Measurements from ENCODE around the gene ABCC1. TPM values are rescaled to one million over a fixed set of nuclear protein-coding genes. Genes with fewer than 3 reads are reported as not detected.

ABCC1 gene
- polyA plus RNA-seq, 1 of the 3 experiments (the other 2 are of a cell fraction) = 23.7 TPM

DNA sequence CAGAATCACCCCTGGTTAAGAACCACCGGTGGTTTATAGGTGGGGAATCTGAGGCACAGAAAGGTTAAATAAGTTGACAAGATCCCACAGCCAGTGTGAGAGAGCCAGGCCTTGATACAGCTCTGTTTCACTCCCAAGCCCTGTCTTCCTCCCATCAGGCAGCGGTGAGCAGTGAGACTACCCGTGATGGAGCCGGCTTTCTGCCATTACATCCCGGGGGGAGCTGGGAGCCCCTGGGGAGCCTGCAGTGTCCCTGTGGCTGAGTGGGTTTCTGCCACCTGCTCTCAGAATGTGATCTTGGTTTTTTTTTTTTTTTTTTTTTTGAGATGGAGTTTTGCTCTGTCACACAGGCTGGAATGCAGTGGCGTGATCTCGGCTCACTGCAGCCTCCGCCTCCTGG is 66.4 kb downstream of the ABCC1 start (continued):
- no peak for TF ChIP-seq RAD21 (IDR thresholded peaks at IDR 0.05; ENCODE audit: low read length)

DNA sequence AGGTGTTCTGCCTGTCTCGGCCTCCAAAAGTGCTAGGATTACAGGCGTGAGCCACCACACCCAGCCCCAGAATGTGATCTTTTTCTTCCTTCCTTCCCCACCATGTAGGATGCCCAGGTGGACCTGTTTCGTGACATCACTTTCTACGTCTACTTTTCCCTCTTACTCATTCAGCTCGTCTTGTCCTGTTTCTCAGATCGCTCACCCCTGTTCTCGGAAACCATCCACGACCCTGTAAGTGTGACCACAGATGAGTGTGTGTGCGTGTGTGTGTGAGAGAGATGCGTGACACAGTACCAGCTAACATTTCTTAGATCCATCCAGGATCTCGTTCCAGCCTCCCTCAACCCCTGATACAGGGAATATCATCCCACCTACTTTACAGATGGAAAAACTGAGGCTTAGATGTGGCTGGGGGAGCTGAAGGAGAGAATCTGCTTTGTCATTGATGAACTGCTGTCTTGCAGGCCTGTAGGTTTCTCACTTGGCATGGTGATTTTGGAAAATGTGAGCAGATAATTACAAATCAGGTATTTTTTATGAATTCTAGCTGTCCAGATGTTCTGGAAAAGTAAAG is 67.1 kb downstream of the ABCC1 start:
- Histone ChIP-seq H3F3A (replicated peaks; ENCODE audit: insufficient read depth) (no peaks in the 10 kb centered on the region), H3K27me3 (ENCODE audit: insufficient read depth) (no peaks in the 10 kb centered on the region), H2AFZ (ENCODE audit: low read depth) (no peak overlapping the region), H3K9ac (no peak overlapping the region), H3K4me3 (ENCODE audit: low read depth in 2 of 2, low read length in 1 of 2) (no peak overlapping the region), H3K79me2 (ENCODE audit: insufficient read depth) (no peaks in the 10 kb centered on the region; the same call in 1 of the 2 replicates), H4K20me1 (ENCODE audit: insufficient read depth) (no peaks in the 10 kb centered on the region), H3K4me2 (no peak overlapping the region), H3K9me2 (no peaks in the 10 kb centered on the region), H3K27ac (ENCODE audit: low read depth in 2 of 2, low read length in 1 of 2) (no peak overlapping the region), H3K9me3 (no peaks in the 10 kb centered on the region), H3K36me3 (replicated peaks in 1 of 2; ENCODE audit: control insufficient read depth in 1 of 2, insufficient read depth in 2 of 2, low read length in 1 of 2) (peaks cover 0 to 35% of the 10 kb centered on the region in 2 experiments), H3K4me1 (ENCODE audit: control insufficient read depth in 1 of 2, insufficient read depth in 2 of 2, low read depth in 1 of 2, low read length in 1 of 2) (peaks cover 8 to 16% of the 10 kb centered on the region in 2 experiments; a peak in 3 of 4 replicates)
- ChIA-PET CTCF (no interaction called here), POLR2A (no interaction called here)
- no peak for DNase-seq
- 97% methylated on average over 11 of the region's 11 CpGs for WGBS (ENCODE audit: low lambda C conversion rate)
- TF ChIP-seq FOXM1 (IDR thresholded peaks at IDR 0.05; ENCODE audit: low read depth) (no peak), YY1 (IDR thresholded peaks at IDR 0.05; ENCODE audit: low read depth) (no peak), TEAD4 (IDR thresholded peaks at IDR 0.05; ENCODE audit: borderline replicate concordance, insufficient read depth) (no peak), FOSL2 (IDR thresholded peaks at IDR 0.05; ENCODE audit: borderline replicate concordance, low read depth) (no peak), RCOR1 (IDR thresholded peaks at IDR 0.05; ENCODE audit: low read length) (no peak)
- TF ChIP-seq, protein P1, sequence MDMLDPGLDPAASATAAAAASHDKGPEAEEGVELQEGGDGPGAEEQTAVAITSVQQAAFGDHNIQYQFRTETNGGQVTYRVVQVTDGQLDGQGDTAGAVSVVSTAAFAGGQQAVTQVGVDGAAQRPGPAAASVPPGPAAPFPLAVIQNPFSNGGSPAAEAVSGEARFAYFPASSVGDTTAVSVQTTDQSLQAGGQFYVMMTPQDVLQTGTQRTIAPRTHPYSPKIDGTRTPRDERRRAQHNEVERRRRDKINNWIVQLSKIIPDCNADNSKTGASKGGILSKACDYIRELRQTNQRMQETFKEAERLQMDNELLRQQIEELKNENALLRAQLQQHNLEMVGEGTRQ (IDR thresholded peaks at IDR 0.05; ENCODE audit: borderline replicate concordance, low read depth, low read length) = no peak

GRCh38 chr16:16017812-16018211 is 68.4 kb downstream of the ABCC1 start:
- Histone ChIP-seq H4K20me1 (ENCODE audit: insufficient read depth) (no peaks in the 10 kb centered on the region), H3K4me3 (ENCODE audit: low read depth in 2 of 2, low read length in 1 of 2) (no peak overlapping the region), H3K27ac (ENCODE audit: low read depth in 2 of 2, low read length in 1 of 2) (no peak overlapping the region), H3K9ac (no peak overlapping the region), H3F3A (replicated peaks; ENCODE audit: insufficient read depth) (no peaks in the 10 kb centered on the region), H3K79me2 (ENCODE audit: insufficient read depth) (peaks cover 3% of the 10 kb centered on the region; the same call in 1 of the 2 replicates), H3K9me3 (no peaks in the 10 kb centered on the region), H3K9me2 (no peaks in the 10 kb centered on the region), H3K4me2 (no peak overlapping the region), H3K36me3 (replicated peaks in 1 of 2; ENCODE audit: control insufficient read depth in 1 of 2, insufficient read depth in 2 of 2, low read length in 1 of 2) (peaks cover 0 to 30% of the 10 kb centered on the region in 2 experiments), H2AFZ (ENCODE audit: low read depth) (no peak overlapping the region), H3K4me1 (ENCODE audit: control insufficient read depth in 1 of 2, insufficient read depth in 2 of 2, low read depth in 1 of 2, low read length in 1 of 2) (peaks cover 18 to 27% of the 10 kb centered on the region in 2 experiments), H3K27me3 (ENCODE audit: insufficient read depth) (no peaks in the 10 kb centered on the region)
- 96% methylated on average over 3 of the region's 3 CpGs for WGBS (ENCODE audit: low lambda C conversion rate)
- CTCF ChIA-PET = no interaction called here
- DNase-seq = no peak
- TF ChIP-seq, protein P2, sequence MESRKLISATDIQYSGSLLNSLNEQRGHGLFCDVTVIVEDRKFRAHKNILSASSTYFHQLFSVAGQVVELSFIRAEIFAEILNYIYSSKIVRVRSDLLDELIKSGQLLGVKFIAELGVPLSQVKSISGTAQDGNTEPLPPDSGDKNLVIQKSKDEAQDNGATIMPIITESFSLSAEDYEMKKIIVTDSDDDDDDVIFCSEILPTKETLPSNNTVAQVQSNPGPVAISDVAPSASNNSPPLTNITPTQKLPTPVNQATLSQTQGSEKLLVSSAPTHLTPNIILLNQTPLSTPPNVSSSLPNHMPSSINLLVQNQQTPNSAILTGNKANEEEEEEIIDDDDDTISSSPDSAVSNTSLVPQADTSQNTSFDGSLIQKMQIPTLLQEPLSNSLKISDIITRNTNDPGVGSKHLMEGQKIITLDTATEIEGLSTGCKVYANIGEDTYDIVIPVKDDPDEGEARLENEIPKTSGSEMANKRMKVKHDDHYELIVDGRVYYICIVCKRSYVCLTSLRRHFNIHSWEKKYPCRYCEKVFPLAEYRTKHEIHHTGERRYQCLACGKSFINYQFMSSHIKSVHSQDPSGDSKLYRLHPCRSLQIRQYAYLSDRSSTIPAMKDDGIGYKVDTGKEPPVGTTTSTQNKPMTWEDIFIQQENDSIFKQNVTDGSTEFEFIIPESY (IDR thresholded peaks at IDR 0.05; ENCODE audit: borderline replicate concordance, low read depth) = no peak
- TF ChIP-seq RFX5 (IDR thresholded peaks at IDR 0.05; ENCODE audit: low read length) = no peak
- no peak for TF ChIP-seq GATA2 (CRISPR knock-in tag; IDR thresholded peaks at IDR 0.05)
- no peak for TF ChIP-seq MEF2A (IDR thresholded peaks at IDR 0.05; ENCODE audit: borderline replicate concordance, low read depth)
- TF ChIP-seq YY1 (IDR thresholded peaks at IDR 0.05; ENCODE audit: low read depth) = no peak
- TF ChIP-seq, protein P3, sequence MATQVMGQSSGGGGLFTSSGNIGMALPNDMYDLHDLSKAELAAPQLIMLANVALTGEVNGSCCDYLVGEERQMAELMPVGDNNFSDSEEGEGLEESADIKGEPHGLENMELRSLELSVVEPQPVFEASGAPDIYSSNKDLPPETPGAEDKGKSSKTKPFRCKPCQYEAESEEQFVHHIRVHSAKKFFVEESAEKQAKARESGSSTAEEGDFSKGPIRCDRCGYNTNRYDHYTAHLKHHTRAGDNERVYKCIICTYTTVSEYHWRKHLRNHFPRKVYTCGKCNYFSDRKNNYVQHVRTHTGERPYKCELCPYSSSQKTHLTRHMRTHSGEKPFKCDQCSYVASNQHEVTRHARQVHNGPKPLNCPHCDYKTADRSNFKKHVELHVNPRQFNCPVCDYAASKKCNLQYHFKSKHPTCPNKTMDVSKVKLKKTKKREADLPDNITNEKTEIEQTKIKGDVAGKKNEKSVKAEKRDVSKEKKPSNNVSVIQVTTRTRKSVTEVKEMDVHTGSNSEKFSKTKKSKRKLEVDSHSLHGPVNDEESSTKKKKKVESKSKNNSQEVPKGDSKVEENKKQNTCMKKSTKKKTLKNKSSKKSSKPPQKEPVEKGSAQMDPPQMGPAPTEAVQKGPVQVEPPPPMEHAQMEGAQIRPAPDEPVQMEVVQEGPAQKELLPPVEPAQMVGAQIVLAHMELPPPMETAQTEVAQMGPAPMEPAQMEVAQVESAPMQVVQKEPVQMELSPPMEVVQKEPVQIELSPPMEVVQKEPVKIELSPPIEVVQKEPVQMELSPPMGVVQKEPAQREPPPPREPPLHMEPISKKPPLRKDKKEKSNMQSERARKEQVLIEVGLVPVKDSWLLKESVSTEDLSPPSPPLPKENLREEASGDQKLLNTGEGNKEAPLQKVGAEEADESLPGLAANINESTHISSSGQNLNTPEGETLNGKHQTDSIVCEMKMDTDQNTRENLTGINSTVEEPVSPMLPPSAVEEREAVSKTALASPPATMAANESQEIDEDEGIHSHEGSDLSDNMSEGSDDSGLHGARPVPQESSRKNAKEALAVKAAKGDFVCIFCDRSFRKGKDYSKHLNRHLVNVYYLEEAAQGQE (IDR thresholded peaks at IDR 0.05; ENCODE audit: low read depth, low read length) = no peak
- TF ChIP-seq, protein P4, sequence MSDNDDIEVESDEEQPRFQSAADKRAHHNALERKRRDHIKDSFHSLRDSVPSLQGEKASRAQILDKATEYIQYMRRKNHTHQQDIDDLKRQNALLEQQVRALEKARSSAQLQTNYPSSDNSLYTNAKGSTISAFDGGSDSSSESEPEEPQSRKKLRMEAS (IDR thresholded peaks at IDR 0.05; ENCODE audit: low read depth) = no peak
- no peak for TF ChIP-seq RCOR1 (IDR thresholded peaks at IDR 0.05; ENCODE audit: low read length)
- TF ChIP-seq FOXJ3 (CRISPR knock-in tag; IDR thresholded peaks at IDR 0.05) = no peak
- POLR2A ChIA-PET = no interaction called here

Measured in SK-N-SH (cell line).